T1000 (cell line): ENCODE measurements around the gene SPA17.

Source experiments
- DNase-seq: peaks from one replicate; lab custom pipeline; 2025; ENCODE audit warnings: mixed read lengths; lab: John Stamatoyannopoulos, UW

Gene SPA17

GRCh38 chr11:124673333-124674167, at the start of gene SPA17, which contains the start of gene SIAE:
TSS of gene SPA17 (plus strand) at chr11:124673904. CDS start at chr11:124675265, 1,361 bp downstream.
TSS of gene SIAE (minus strand) at chr11:124673739. CDS start at chr11:124673708, 31 bp downstream.
- peak; percentile 76 for DNase-seq

DNA sequence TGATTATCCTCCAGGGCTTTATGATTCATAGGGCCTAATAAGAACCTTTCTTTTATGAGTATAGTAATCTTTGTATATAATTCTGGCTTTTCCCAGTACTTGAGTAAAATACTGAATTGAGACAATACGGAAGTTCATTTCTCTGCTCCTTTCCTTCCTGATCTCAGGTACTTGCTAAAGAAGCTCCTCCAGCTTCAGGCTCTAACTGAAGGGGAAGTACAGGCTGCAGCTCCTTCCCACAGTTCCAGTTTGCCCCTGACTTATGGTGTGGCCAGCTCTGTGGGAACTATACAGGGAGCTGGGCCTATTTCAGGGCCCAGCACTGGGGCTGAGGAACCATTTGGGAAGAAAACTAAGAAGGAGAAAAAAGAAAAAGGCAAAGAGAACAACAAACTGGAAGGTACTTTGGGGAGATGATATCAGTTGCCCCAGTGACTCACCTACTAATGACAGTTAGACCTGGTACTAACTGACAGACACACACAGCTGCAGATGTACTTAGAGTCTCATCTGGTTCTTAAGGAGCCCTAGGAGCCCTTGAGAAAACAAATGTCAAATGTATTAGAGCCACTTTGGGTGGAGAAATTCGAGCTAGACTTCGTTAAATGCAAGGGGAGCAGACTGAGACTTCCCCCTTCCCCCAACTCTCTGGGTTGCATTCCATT, 48.1 kb upstream of the SPA17 start:
- DNase-seq: no peak

DNA sequence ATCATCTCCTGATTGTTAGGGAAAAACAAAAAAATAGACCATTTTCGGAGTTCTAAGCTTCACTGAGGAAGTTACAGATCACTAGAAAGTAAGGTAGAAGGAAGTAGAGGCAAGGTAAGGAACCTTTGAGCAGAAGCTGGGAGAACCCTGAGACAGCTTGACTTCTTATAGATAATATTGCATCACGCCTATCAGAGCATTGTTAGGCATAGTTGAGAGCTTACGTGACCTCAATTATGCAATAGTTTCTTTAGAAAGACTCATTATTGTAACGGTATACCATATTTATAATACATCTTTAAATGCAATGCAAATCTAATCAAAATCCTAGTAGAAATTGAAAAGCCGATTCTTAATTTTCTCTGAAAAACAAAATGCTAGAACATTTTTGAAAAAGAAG, 46.2 kb upstream of the SPA17 start:
- no peak for DNase-seq

DNA sequence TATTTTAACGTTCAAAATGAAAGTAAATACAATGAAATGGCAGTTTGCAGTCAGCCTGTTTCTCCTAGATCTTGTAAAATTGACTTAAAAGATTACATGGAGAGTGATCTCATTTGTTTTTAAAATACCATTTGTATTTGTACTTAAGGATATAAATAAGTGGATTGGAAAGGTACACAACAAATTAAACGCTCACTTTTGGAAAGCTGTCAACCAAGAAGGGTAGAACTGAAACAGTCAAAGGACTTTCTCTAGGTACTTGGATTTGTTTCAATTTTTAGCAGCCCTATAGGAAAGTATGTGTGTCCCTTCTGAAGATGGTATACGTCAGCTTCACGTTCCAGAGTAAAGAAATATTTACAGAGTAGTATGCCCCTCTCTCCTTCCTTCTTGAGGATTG, 43.7 kb upstream of the SPA17 start:
- DNase-seq: no peak

- DNase-seq: no peak
Observed at GRCh38 chr11:124633355-124633754, 40.3 kb upstream of the SPA17 start.

- DNase-seq: no peak
Observed at GRCh38 chr11:124635932-124636331, 37.8 kb upstream of the SPA17 start.

DNA sequence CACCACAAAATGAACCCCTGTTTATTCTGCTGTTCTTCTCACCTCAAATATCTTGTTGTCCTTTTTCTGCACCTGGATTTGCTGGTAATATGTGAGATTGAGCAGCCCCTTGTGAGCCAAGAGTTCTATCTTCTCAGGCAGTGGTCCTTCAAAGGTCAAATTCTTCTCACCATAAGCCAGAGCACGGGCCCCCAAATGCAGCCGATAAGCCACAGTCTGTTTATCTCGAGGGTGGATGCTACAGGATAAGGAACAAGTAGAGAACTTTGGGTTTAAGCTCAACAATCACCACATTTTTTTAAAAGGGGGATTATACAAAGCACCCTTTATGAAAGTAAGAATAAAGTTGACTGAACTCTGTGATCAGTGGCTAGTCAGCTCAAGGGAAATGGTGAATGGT, 35.2 kb upstream of the SPA17 start:
- DNase-seq: no peak

GRCh38 chr11:124639186-124639585, 34.5 kb upstream of the SPA17 start:
- no peak for DNase-seq

DNA sequence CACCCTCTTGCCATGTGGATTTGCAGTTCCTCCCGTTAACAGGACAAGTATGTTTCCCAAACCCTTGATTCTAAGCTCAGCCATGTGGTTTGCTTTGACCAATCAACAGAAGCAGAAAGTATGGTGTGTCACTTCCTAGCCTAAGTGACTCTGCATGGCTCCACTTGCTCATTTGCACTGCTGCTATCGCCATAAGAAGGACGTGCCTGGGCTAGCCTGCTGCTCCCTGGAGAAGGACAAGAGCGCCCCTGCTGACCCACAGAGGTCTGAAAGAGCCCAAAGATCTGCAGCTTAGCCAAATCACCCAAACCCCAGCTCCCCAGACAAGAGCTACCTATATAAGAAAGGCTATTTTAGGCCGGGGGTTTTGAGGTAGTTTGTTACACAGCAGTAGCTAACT, 33.0 kb upstream of the SPA17 start:
- no peak for DNase-seq

DNA sequence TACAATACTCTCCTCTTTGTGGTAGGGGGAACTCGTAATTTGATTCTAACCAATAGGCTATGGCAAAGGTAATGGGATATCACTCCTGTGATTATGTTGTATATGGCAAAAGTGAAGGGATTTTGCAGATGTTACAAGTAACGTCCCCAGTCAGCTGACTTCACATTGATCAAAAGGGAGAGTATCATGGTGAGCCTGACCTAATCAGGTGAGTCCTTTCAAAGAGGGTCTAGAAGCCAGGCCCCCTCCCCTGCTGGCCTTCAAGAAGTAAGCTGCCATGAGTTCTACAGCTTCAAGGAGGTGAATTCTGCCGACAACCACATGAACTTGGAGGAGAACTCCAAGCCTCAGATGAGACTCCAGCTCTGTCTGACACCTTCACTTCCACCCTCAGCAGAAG, 31.1 kb upstream of the SPA17 start:
- no peak for DNase-seq

- DNase-seq: no peak
Observed at GRCh38 chr11:124643042-124643604, 30.6 kb upstream of the SPA17 start.

DNA sequence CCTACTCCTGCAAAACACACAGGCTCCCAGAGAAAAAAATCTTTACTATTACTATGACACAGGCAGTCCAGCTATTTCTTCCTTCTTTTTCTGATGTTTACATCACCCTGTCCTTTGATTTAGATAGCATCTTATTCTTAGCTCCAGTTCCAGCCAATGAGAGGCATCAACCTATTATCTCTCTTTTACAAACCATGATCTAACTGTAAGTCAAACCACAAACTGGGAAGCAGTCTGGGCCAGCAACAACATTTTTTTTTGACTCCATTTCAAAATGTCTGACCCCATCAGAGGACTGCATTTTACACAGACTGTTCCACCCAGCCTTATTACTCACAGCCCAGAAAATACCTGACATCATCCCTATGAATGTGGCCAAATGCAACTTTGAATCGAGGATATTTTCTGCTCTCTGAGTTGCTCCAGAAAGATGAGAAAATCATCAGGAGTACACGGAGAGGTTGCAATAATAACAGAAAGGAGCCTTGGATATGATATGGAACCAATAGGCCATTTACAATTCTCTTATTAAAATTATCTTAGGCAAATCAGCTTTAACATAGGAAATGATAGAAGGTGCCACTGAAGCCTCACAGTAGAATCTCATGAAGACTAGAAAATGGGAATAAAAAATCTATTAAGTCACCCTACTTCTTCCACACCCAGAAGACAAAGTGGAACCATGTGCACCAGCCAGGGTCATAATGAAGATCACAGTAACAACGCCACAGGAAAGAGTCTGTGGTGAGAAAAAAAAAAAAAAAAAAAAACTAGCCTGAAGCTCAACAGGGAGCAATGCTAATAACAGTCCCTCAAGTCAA, 29.9 kb upstream of the SPA17 start:
- no peak for DNase-seq

- peak; percentile 36 for DNase-seq
Observed at GRCh38 chr11:124644426-124645280, 29.1 kb upstream of the SPA17 start.

DNA sequence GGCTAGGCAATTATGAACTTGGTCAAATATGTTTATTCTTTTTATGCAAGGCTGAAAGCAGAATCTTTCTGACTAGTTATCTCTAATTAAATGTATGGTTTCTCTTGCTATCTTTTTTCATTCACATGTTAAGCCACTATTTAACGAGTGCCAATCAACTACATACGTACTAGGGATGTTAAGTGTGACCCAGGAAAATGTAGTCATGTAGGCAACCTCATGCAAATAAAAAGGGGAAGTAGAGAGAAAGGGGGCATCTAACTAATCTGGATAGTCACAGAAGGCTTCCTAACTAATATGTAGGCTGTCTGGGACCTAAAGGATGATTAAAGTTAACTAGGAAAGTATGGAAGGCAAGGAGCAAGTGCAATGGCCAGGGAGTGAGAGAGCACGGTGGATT, 27.6 kb upstream of the SPA17 start:
- DNase-seq: no peak

GRCh38 chr11:124648610-124649009, 25.1 kb upstream of the SPA17 start:
- no peak for DNase-seq

DNA sequence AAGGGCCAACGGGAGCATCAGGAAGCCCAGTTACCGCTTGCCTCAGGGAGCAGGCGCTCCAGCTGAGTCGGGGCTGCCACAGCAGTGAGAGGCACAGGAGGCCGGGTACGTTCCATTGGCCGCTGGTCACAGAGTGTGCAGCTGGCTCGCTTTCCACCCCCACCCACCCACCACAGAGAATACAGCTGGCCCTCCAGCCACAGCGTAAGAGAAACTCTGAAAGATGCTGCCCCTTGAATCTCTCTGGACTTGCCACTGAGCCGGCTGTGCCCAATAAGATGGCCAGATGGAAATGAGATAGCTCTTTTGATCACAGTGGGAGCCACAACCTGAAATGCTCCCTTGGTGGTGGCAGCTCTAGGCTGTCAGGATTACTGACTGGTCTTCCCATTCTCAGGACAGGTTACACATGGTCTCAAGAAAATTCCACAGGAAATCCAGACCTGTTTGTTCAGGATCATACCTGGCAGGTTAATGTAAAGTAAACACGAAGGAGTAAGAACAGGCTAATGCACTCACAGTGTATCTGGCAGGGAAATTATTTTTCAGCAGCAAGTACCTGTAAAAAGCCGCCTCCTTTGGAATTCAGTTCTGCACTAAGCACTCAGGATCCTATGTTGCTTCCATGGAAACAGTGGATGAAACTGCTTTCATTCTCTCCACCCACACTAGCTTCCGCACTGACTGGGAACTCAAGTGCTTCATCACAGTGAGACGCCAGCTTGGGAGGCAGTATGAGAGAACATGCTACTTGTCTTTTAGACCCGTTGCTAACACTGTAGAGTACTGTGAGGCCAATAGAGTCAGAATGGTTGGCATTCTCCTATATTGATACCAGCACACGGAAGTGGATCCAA, 16.7 kb upstream of the SPA17 start:
- no peak for DNase-seq

GRCh38 chr11:124657904-124658303, 15.8 kb upstream of the SPA17 start:
- DNase-seq: no peak

DNA sequence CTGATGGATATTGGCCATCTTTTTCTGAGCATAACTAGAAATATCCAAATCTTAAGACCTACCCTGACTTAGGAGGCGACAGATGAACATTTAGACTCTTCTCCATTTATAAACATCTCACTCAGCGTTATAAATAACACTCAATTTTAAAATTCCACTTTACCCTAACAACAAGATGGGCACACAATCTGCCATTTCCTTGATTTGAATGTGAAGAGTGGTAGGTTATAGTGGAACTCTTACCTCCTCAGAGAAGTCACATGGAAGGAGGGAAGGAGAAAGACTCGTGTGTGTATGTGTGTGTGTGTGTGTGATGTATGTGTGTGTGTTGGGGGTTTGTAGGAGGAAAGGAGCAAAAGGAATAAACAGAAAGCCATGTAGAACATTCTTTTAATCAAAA, 15.2 kb upstream of the SPA17 start:
- DNase-seq: no peak

GRCh38 chr11:124658986-124659385, 14.7 kb upstream of the SPA17 start:
- DNase-seq: no peak

- DNase-seq: no peak
Observed at GRCh38 chr11:124661553-124661952, 12.2 kb upstream of the SPA17 start.
